ENCODE data around the gene DNASE2. TPM values are rescaled to one million over a fixed set of nuclear protein-coding genes. Genes with fewer than 3 reads are reported as not detected.

Gene DNASE2
- total and polyA plus RNA-seq, 2 of the 8 experiments (the other 6 are each of a cell fraction or from before 2014, with no cell fraction given): 33.2 to 48.2 TPM

- TF ChIP-seq RAD21 (IDR thresholded peaks at IDR 0.05 in 1 of 2, conservative IDR thresholded peaks at IDR 0.05 in 1 of 2; ENCODE audit: low read depth in 2 of 2, low read length in 2 of 2): no peak
- no peak for TF ChIP-seq RXRA (IDR thresholded peaks at IDR 0.05; ENCODE audit: insufficient read depth, low read depth, low read length)
Measured at GRCh38 chr19:12865746-12866415, 15.4 kb downstream of the DNASE2 start.

More at GRCh38 chr19:12865746-12866415, 15.4 kb downstream of the DNASE2 start:
- peaks cover 0 to 4% (median 0%) of the 10 kb centered on the region in 4 experiments; a peak in 2 of 8 replicates for H3K36me3 ChIP-seq (ENCODE audit: control insufficient read depth in 2 of 4, insufficient read depth in 4 of 4, low read length in 3 of 4)
- no peak overlapping the region for H3K56ac ChIP-seq (replicated peaks; ENCODE audit: insufficient read length, low read depth, low read length)
- no peak overlapping the region for H2BK20ac ChIP-seq (ENCODE audit: low read length)
- FAIRE-seq: no peak
- peak overlapping the region; percentile 48; the same call in 1 of the 2 replicates for H3K18ac ChIP-seq (ENCODE audit: extremely low read depth, low read length)
- no peak overlapping the region; the same call in 1 of the 2 replicates for H2BK12ac ChIP-seq (ENCODE audit: low read depth, low read length)
- peak in 1 of 2 experiments; percentile 52 for DNase-seq (ENCODE audit: low read depth in 1 of 2, low spot score in 2 of 2)
- H3K23ac ChIP-seq (ENCODE audit: insufficient read length): no peak overlapping the region
- H4K20me1 ChIP-seq (replicated peaks in 1 of 2; ENCODE audit: control insufficient read depth in 1 of 2, insufficient read depth in 2 of 2, low read length in 2 of 2): no peaks in the 10 kb centered on the region
- no peak overlapping the region for H3K4ac ChIP-seq (replicated peaks; ENCODE audit: insufficient read length, low read depth, low read length)
- H2AFZ ChIP-seq (ENCODE audit: low read length): no peak overlapping the region
- WGBS, 2 experiments (ENCODE audit: extremely low coverage in 1 of 2, insufficient coverage in 1 of 2, insufficient read length in 1 of 2, insufficient replicate concordance in 2 of 2, low coverage in 1 of 2, low lambda C conversion rate in 2 of 2, missing lambda C conversion rate in 1 of 2): 72% methylated on average over 19 of the region's 19 CpGs; no CpG with 5 or more reads in 1 of the 2 experiments
- H3K79me1 ChIP-seq (ENCODE audit: low read depth, low read length): no peaks in the 10 kb centered on the region
- H2BK5ac ChIP-seq (ENCODE audit: low read depth, low read length): 0 out of 2 replicates have a peak overlapping the region, but pooled peaks have one; percentile 73
- H3K27ac ChIP-seq (ENCODE audit: low read depth, low read length): no peak overlapping the region
- no peak overlapping the region for H4K91ac ChIP-seq (replicated peaks; ENCODE audit: insufficient read length, low read length)
- no peak overlapping the region for H4K8ac ChIP-seq (ENCODE audit: extremely low read depth, insufficient read depth, low read length)
- H3K23me2 ChIP-seq (ENCODE audit: low read depth, low read length): peaks cover 8% of the 10 kb centered on the region; the same call in 1 of the 2 replicates
- no peaks in the 10 kb centered on the region for H3K27me3 ChIP-seq (replicated peaks in 1 of 4; ENCODE audit: control insufficient read depth in 3 of 4, extremely low read depth in 1 of 4, insufficient read depth in 3 of 4, low read length in 3 of 4)
- H2BK15ac ChIP-seq (ENCODE audit: low read length): 0 out of 2 replicates have a peak overlapping the region, but pooled peaks have one; percentile 1
- peaks cover 3 to 17% (median 14%) of the 10 kb centered on the region in 4 experiments for H3K4me1 ChIP-seq (replicated peaks in 1 of 4; ENCODE audit: control insufficient read depth in 3 of 4, insufficient read depth in 4 of 4, low read length in 3 of 4)
- no peak overlapping the region for H3K14ac ChIP-seq (ENCODE audit: insufficient read length)
- H3K4me2 ChIP-seq (ENCODE audit: insufficient read depth in 1 of 2, low read depth in 2 of 2, low read length in 2 of 2): peak overlapping the region in 1 of 2 experiments; percentile 65; a peak in 1 of 4 replicates
- H4K5ac ChIP-seq (ENCODE audit: insufficient read length, low read depth, low read length): no peak overlapping the region
- POLR2A ChIA-PET (ENCODE audit: partially characterized antibody): interaction anchor here (0.6 to 4.5 kb wide), 7 partner anchors 12 to 297 kb away, joined by 3 to 34 read pairs (median 7); partner anchors contain the start of gene DNASE2
- H3K9me3 ChIP-seq (ENCODE audit: insufficient read depth in 2 of 2, low read depth in 1 of 2, low read length in 1 of 2): no peaks in the 10 kb centered on the region
- CTCF ChIA-PET (ENCODE audit: partially characterized antibody): interaction anchor here (1.5 to 7.9 kb wide), 3 partner anchors 8 to 88 kb away, joined by 4 to 48 read pairs (median 5); no protein-coding TSS in a partner anchor
- H2BK120ac ChIP-seq (replicated peaks; ENCODE audit: low read depth, low read length): no peak overlapping the region
- no peak overlapping the region for H3K4me3 ChIP-seq (ENCODE audit: extremely low read depth in 1 of 4, insufficient read depth in 2 of 4, low read depth in 3 of 4, low read length in 4 of 4)
- no peaks in the 10 kb centered on the region for H3K79me2 ChIP-seq (ENCODE audit: control insufficient read depth in 1 of 2, insufficient read depth in 2 of 2, low read length in 2 of 2)
- no peak overlapping the region for H3K9ac ChIP-seq (replicated peaks in 1 of 4; ENCODE audit: extremely low read depth in 1 of 4, low read depth in 3 of 4, low read length in 3 of 4)
- no peak overlapping the region for H2AK5ac ChIP-seq (ENCODE audit: low read depth, low read length)

All from H1 (cell line).